HG02943 (cell line): Measurements from ENCODE around the gene MTTP.

Experiments
- ATAC-seq: cut with Tn5 transposase; IDR thresholded peaks from one replicate; pipeline ENCODE4 v1.9.1; 2021; ENCODE audit warnings: mild to moderate bottlenecking, low read depth, moderate library complexity; ENCODE audit not compliant: unreplicated experiment

The MTTP gene

DNA sequence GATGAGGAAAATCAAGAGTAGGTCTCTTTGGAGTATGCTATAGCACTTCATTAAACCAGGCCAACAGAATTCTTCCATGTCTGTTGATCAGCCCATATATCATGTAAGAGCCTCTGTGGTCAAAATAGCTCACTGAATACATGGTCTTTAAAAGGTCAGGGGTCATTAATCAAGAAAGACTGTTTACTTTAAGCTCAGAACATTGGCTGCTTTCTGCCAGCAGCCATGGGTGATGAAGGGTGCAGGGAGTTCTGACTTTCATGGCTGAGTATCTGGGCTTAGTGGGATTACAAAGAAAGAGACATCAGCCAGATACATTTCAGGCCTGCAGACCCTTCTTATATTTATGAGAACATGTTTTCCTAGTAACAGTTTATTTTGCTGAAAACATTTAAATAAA lies 90.1 kb downstream of the MTTP start:
- ATAC-seq = no peak

- no peak for ATAC-seq
These were observed 91.4 kb downstream of the MTTP start for GRCh38 chr4:99665983-99666382.

- ATAC-seq = no peak
These were observed 93.8 kb downstream of the MTTP start for GRCh38 chr4:99668472-99668871.

- ATAC-seq = no peak
These were observed 94.5 kb downstream of the MTTP start for GRCh38 chr4:99669084-99669483.

DNA sequence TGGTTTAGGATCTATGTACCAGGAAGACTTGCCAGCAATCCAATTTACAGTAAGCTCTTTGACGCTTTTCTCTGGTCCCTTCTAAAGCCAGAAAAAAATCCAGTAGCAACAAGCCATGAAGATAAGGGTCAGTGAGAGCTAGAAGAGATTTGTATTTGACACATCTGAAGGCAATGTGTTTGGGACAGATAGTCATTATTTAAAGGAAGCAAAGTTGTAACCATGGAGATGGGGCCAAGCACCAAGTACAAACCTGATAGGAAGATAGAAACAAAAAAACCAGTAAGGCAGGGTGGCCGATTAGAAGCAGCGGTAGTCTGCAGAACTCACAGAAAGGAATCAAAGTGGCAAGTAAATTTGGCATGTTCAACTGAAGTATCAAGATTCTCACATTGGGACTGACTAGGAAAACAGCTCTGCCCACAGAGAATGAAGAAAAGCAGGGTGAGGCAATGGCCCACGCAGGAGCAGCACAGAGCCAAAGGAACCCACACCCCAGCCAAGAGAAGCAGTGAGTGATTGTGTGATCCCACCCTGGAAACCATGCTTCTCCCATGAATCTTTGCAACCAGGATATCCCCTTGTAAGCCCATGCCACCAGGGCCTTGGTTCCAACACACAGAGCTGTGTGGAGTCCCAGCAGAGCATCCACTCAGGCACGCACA lies 95.9 kb downstream of the MTTP start:
- no peak for ATAC-seq
